ENCODE data around the gene MYO1H. TPM values are rescaled to one million over a fixed set of nuclear protein-coding genes. Genes with fewer than 3 reads are reported as not detected.

Gene MYO1H
- total RNA-seq, 1 donor: not detected

DNA sequence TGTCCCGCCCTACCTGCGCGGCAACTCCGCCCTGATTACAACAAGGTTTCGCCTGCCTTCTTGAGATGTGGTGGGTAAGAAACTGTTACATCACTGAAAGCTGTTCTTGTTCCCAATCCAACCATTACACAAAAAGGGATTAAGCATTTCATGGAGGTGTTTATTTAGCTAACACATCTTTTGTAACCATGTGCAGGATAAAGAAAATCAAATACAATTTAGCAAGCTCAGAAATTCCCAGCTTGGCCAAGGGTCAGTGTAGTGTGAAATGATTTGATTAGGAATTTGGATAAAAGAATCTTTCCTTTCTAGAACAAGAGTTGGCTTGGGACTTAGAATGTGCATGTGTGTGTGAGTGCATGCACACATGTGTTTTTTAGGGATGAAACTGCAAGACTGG lies 44.9 kb upstream of the MYO1H start:
- H4K20me1 ChIP-seq (ENCODE audit: insufficient read depth, low read length): no peaks in the 10 kb centered on the region
- no peak for DNase-seq (ENCODE audit: insufficient read length, low spot score, missing footprints)
- no peaks in the 10 kb centered on the region for H3K4me1 ChIP-seq (ENCODE audit: insufficient read depth, low read length)
- no peaks in the 10 kb centered on the region for H3K36me3 ChIP-seq (ENCODE audit: insufficient read depth, low read length)
- H3K27ac ChIP-seq (ENCODE audit: low read depth, low read length): no peak overlapping the region
- TF ChIP-seq, protein P1, sequence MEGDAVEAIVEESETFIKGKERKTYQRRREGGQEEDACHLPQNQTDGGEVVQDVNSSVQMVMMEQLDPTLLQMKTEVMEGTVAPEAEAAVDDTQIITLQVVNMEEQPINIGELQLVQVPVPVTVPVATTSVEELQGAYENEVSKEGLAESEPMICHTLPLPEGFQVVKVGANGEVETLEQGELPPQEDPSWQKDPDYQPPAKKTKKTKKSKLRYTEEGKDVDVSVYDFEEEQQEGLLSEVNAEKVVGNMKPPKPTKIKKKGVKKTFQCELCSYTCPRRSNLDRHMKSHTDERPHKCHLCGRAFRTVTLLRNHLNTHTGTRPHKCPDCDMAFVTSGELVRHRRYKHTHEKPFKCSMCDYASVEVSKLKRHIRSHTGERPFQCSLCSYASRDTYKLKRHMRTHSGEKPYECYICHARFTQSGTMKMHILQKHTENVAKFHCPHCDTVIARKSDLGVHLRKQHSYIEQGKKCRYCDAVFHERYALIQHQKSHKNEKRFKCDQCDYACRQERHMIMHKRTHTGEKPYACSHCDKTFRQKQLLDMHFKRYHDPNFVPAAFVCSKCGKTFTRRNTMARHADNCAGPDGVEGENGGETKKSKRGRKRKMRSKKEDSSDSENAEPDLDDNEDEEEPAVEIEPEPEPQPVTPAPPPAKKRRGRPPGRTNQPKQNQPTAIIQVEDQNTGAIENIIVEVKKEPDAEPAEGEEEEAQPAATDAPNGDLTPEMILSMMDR (IDR thresholded peaks at IDR 0.05; ENCODE audit: extremely low read depth, low read depth, low read length): no peak
- H3K4me2 ChIP-seq (ENCODE audit: insufficient read depth, low read length): no peak overlapping the region
- no peak overlapping the region for H2AFZ ChIP-seq (ENCODE audit: low read length)
- H3K27me3 ChIP-seq (ENCODE audit: insufficient read depth, low read length): peaks cover 37% of the 10 kb centered on the region
- no peak overlapping the region for H3K4me3 ChIP-seq (ENCODE audit: insufficient read depth, low read length)
- no peaks in the 10 kb centered on the region for H3K79me2 ChIP-seq (ENCODE audit: insufficient read depth, low read length)
- H3K9me3 ChIP-seq (ENCODE audit: low read depth, low read length): no peaks in the 10 kb centered on the region

GRCh38 chr12:109304485-109304884 lies 43.2 kb upstream of the MYO1H start:
- Histone ChIP-seq H3K4me2 (ENCODE audit: insufficient read depth, low read length) (no peak overlapping the region), H3K27me3 (ENCODE audit: insufficient read depth, low read length) (peaks cover 54% of the 10 kb centered on the region), H3K36me3 (ENCODE audit: insufficient read depth, low read length) (no peaks in the 10 kb centered on the region), H3K4me1 (ENCODE audit: insufficient read depth, low read length) (no peaks in the 10 kb centered on the region), H3K79me2 (ENCODE audit: insufficient read depth, low read length) (no peaks in the 10 kb centered on the region), H2AFZ (ENCODE audit: low read length) (no peak overlapping the region), H3K27ac (ENCODE audit: low read depth, low read length) (no peak overlapping the region), H3K4me3 (ENCODE audit: insufficient read depth, low read length) (no peak overlapping the region), H4K20me1 (ENCODE audit: insufficient read depth, low read length) (no peaks in the 10 kb centered on the region), H3K9me3 (ENCODE audit: low read depth, low read length) (no peaks in the 10 kb centered on the region)
- DNase-seq (ENCODE audit: insufficient read length, low spot score, missing footprints): peak; percentile 51
- TF ChIP-seq, protein P1 (IDR thresholded peaks at IDR 0.05; ENCODE audit: extremely low read depth, low read depth, low read length): no peak

- DNase-seq (ENCODE audit: insufficient read length, low spot score, missing footprints): no peak
- Histone ChIP-seq H3K79me2 (ENCODE audit: insufficient read depth, low read length) (no peaks in the 10 kb centered on the region), H3K36me3 (ENCODE audit: insufficient read depth, low read length) (no peaks in the 10 kb centered on the region), H3K4me3 (ENCODE audit: insufficient read depth, low read length) (no peak overlapping the region), H4K20me1 (ENCODE audit: insufficient read depth, low read length) (no peaks in the 10 kb centered on the region), H3K27me3 (ENCODE audit: insufficient read depth, low read length) (peaks cover 62% of the 10 kb centered on the region), H3K27ac (ENCODE audit: low read depth, low read length) (no peak overlapping the region), H3K9me3 (ENCODE audit: low read depth, low read length) (no peaks in the 10 kb centered on the region), H2AFZ (ENCODE audit: low read length) (no peak overlapping the region), H3K4me2 (ENCODE audit: insufficient read depth, low read length) (no peak overlapping the region), H3K4me1 (ENCODE audit: insufficient read depth, low read length) (no peaks in the 10 kb centered on the region)
- TF ChIP-seq, protein P1 (IDR thresholded peaks at IDR 0.05; ENCODE audit: extremely low read depth, low read depth, low read length): no peak
Measured at GRCh38 chr12:109305547-109305946, 42.2 kb upstream of the MYO1H start.

GRCh38 chr12:109307051-109307450 lies 40.6 kb upstream of the MYO1H start:
- Histone ChIP-seq H3K79me2 (ENCODE audit: insufficient read depth, low read length) (no peaks in the 10 kb centered on the region), H3K27ac (ENCODE audit: low read depth, low read length) (no peak overlapping the region), H3K9me3 (ENCODE audit: low read depth, low read length) (no peaks in the 10 kb centered on the region), H2AFZ (ENCODE audit: low read length) (no peak overlapping the region), H3K4me3 (ENCODE audit: insufficient read depth, low read length) (no peak overlapping the region), H4K20me1 (ENCODE audit: insufficient read depth, low read length) (no peaks in the 10 kb centered on the region), H3K4me2 (ENCODE audit: insufficient read depth, low read length) (no peak overlapping the region), H3K4me1 (ENCODE audit: insufficient read depth, low read length) (no peaks in the 10 kb centered on the region), H3K36me3 (ENCODE audit: insufficient read depth, low read length) (no peaks in the 10 kb centered on the region), H3K27me3 (ENCODE audit: insufficient read depth, low read length) (peaks cover 75% of the 10 kb centered on the region)
- DNase-seq (ENCODE audit: insufficient read length, low spot score, missing footprints): no peak
- TF ChIP-seq, protein P1 (IDR thresholded peaks at IDR 0.05; ENCODE audit: extremely low read depth, low read depth, low read length): no peak
